Mammary epithelial cell (primary cell): ENCODE measurements around the gene CEMP1.

Experiments
- CTCF ChIP-seq, 2 donors: IDR thresholded peaks in 1 of 2; conservative IDR thresholded peaks in 1 of 2; 2 replicates each; pipeline ENCODE4 v1.5.1; 2011 to 2012; ENCODE audit warnings: inconsistent platforms in 2 of 2, low read length in 2 of 2, mild to moderate bottlenecking in 2 of 2, control low read depth in 1 of 2, low read depth in 1 of 2; ENCODE audit not compliant: insufficient read depth in 1 of 2; ENCODE audit errors: extremely low read depth in 1 of 2
- EZH2 ChIP-seq: IDR thresholded peaks from 2 replicates; pipeline ENCODE4 v1.6.1; 2012; ENCODE audit warnings: low read length, inconsistent platforms, borderline replicate concordance

- TF ChIP-seq CTCF (conservative IDR thresholded peaks at IDR 0.05 in 1 of 2, IDR thresholded peaks at IDR 0.05 in 1 of 2; ENCODE audit: extremely low read depth in 1 of 2, insufficient read depth in 1 of 2, low read depth in 1 of 2, low read length in 2 of 2) = no peak
- TF ChIP-seq EZH2 = no peak
Observed at GRCh38 chr16:2490190-2491105, 40.8 kb downstream of the CEMP1 start.
